GM13976 (cell line): Measurements from ENCODE around the gene TPP2.

Source experiments
- DNase-seq: peaks from one replicate; pipeline ENCODE4 v3.0.0; 2012; ENCODE audit warnings: low spot score
- CTCF ChIP-seq: IDR thresholded peaks from 2 replicates; pipeline ENCODE4 v1.5.1; 2012; ENCODE audit warnings: borderline replicate concordance, mild to moderate bottlenecking; ENCODE audit not compliant: insufficient read depth; ENCODE audit errors: extremely low read depth, missing control alignments, control extremely low read depth
- in situ Hi-C: fragments of 300-500 bp; cut with MboI; formaldehyde crosslinking; loops from one replicate; pipeline ENCODE4 v1.12.0; 2022; ENCODE audit warnings: low sequenced_read_pairs, mixed read lengths, inconsistent platforms; ENCODE audit not compliant: unreplicated experiment

The TPP2 gene

GRCh38 chr13:102675115-102675514 is 78.3 kb downstream of the TPP2 start:
- DNase-seq: no peak
- in situ Hi-C loops: no loop called here
- TF ChIP-seq CTCF: no peak

- in situ Hi-C loops: no loop called here
- no peak for TF ChIP-seq CTCF
- no peak for DNase-seq
Measured at GRCh38 chr13:102677122-102677521, 80.3 kb downstream of the TPP2 start.

DNA sequence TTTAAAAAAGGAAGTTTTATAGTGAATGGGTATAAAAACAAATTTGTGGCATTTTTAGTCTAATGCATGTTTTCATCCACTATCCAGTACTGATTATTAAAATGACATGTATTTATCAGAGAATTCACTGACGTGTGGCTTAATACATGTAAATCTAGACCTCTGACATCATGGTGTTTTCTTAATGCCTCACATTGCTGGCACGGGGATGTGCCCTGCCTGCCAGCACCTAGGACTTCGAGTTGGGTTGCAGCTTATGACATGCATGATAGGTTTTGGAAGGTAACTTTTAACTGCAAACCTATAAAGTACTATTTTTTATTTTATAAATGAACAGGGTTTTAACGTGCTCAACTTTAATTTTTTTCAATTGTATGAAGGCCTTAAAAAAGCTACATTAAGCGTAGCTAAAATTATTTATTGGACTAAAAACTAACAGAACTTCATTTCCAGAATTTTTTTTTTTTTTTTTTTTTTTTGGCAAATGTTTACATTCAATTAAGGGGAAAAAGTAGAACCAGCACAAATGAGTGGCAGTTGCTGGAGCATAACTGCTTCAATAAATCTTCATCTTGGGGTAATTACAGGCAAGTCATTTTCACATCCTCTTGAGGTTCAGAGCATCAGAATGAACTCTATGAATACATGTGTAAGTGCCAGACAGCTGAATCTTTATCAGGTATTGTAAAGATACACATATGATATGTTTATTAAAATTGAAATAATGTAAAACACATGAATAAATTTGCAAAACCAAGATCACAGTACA is 81.7 kb downstream of the TPP2 start:
- in situ Hi-C loops: no loop called here
- no peak for TF ChIP-seq CTCF
- DNase-seq: no peak

DNA sequence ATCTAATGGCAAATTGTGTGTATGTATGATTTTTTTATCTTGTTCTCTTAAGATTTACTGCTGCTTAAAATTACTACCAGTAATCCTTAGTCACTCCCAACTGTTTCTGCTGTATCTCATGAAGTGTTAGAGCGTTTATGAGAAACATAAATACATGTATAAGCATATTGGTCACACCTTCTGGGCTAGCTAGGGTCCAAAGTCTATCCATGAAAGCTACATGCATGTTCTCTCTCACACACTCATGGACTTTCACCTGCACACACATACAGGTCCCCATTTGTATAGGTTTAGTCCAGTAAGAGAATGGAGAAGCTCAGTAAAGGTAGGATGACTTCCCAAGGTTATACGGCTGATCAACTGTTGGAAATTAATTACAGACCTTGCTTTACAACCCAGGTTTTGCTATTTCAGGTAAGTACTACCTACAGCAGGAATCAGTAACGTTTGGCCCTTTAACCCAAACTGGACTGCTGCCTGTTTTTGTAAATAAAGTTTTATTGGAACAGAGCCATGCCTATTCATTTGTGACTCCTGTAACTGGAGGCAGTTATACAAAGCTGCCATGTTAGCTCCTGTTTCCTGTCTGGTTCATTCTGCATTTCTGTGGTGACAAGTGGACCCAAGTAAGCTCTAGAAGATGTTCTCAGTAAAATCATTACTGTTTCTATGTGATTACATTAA is 82.8 kb downstream of the TPP2 start:
- TF ChIP-seq CTCF: no peak
- in situ Hi-C loops: no loop called here
- no peak for DNase-seq

DNA sequence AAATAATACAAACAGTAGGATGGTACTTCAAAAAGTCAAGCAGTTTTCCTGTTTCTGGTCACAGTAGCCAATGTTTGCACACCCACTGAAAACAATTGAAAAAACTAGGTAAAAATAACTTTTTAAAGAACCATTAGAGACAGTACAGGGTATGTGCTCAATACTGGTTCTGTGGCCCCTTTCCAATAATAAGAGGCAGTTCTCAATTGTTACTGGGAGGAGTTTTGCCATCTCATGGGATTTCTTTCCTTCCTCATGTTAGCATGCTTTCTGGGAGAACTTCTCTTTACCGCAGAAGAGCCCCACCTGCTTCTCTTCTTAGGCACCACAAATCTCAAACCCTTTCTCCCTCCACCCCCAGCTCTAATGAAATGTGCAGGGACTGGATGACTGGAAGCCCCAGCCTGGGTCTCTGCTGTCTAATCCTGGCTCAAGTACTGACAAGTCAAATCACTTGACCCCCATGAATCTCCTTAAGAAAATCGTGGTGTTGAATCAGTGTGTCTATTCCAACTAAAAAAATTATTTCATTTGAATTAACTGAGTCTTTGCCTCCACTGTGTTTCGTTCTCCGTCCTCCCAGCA is 83.4 kb downstream of the TPP2 start:
- in situ Hi-C loops: no loop called here
- DNase-seq: no peak
- TF ChIP-seq CTCF: no peak

GRCh38 chr13:102680842-102681740 is 84.3 kb downstream of the TPP2 start:
- in situ Hi-C loops: no loop called here
- DNase-seq: no peak
- TF ChIP-seq CTCF: no peak
